Panc1 (cell line): ENCODE data around the gene TBATA.

Experiments used
- CTCF ChIP-seq: fragments of 450-650 bp; IDR thresholded peaks from 2 replicates; pipeline ENCODE4 v1.5.1; 2017; ENCODE audit warnings: mild to moderate bottlenecking
- POLR2AphosphoS5 ChIP-seq: IDR thresholded peaks from 2 replicates; pipeline ENCODE4 v1.6.1; 2012; ENCODE audit warnings: mild to moderate bottlenecking, low read depth, low read length, moderate library complexity
- REST ChIP-seq, 2 experiments: IDR thresholded peaks; 2 replicates each; pipeline ENCODE4 v1.6.1; 2011 to 2012; ENCODE audit warnings: low read depth in 2 of 2, control low read depth in 1 of 2, low read length in 1 of 2, mild to moderate bottlenecking in 1 of 2, moderate library complexity in 1 of 2; ENCODE audit not compliant: insufficient read depth in 1 of 2
- SIN3A ChIP-seq: IDR thresholded peaks from 2 replicates; pipeline ENCODE4 v1.6.1; 2012; ENCODE audit warnings: low read depth, mild to moderate bottlenecking, low read length, moderate library complexity, borderline replicate concordance; ENCODE audit not compliant: insufficient read depth
- TCF7L2 ChIP-seq: IDR thresholded peaks from 2 replicates; pipeline ENCODE4 v1.6.1; 2011; ENCODE audit warnings: mild to moderate bottlenecking, low read depth, low read length, inconsistent platforms

GRCh38 chr10:70803775-70804420 is 18.7 kb upstream of the TBATA start:
- no peak for TF ChIP-seq CTCF
- no peak for TF ChIP-seq REST (IDR thresholded peaks at IDR 0.05; ENCODE audit: insufficient read depth in 1 of 2, low read depth in 2 of 2, low read length in 1 of 2)
- TF ChIP-seq SIN3A = no peak
- no peak for TF ChIP-seq POLR2AphosphoS5
- no peak for TF ChIP-seq TCF7L2
